Coronary artery (tissue), 2 donors: ENCODE data around the gene LSM12.
"Not testable (repeated sequence)": the region's sequence is repeated elsewhere in the genome, so short reads cannot be mapped to it uniquely, and the experiment has no call there.

Source experiments
- DNase-seq: peaks from one replicate; pipeline ENCODE4 v3.0.0-alpha.2; 2017; ENCODE audit warnings: low spot score
- H3K27ac ChIP-seq, 2 donors: fragments of 200-600 bp; sonication (generic); one replicate each; pipeline ENCODE4 v1.5.1; 2016 to 2019
- H3K4me3 ChIP-seq: fragments of 200-600 bp; sonication (generic); 2 replicates; pipeline ENCODE4 v1.5.1; 2016; ENCODE audit warnings: mild to moderate bottlenecking, moderate library complexity
- TF ChIP-seq, protein P1 (sequence below): fragments of 200-600 bp; sonication (generic); IDR thresholded peaks from one replicate; pipeline ENCODE4 v1.5.1; 2019; ENCODE audit warnings: antibody characterized with exemption

The LSM12 gene

DNA sequence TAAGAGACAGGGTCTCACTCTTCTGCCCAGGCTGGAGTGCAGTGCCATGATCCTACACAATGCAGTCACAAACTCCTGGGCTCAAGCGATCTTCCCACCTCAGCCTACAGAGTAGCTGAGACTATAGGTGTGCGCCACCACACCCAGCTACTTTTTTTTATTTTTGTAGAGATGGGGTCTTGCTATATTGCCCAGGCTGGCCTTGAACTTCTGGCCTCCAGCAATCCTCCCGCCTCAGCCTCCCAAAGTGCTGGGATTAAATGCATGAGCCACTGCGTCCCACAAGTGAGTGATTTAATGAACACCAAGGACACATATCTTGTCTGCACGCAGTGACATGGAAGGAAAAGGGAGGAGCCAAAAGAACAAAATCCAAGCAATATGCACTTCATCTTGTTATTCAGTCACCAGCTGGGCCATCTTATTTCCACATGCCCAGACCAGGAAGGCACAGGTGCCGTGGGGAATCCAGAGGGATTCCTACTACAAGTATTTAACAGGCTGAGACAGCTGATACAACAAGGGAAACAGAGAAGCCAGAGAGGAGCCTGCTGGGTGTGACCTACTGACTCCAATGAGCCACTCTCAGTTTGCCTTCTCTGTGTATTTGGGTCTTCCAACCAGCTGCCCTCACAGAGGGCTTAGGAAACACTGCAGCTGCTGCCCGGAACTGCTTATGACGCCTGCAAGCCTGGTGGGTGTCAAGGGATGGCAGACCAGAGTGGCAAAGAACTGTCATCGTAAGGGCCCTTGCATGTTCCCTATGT is 17.0 kb downstream of the LSM12 start:
- TF ChIP-seq, protein P1, sequence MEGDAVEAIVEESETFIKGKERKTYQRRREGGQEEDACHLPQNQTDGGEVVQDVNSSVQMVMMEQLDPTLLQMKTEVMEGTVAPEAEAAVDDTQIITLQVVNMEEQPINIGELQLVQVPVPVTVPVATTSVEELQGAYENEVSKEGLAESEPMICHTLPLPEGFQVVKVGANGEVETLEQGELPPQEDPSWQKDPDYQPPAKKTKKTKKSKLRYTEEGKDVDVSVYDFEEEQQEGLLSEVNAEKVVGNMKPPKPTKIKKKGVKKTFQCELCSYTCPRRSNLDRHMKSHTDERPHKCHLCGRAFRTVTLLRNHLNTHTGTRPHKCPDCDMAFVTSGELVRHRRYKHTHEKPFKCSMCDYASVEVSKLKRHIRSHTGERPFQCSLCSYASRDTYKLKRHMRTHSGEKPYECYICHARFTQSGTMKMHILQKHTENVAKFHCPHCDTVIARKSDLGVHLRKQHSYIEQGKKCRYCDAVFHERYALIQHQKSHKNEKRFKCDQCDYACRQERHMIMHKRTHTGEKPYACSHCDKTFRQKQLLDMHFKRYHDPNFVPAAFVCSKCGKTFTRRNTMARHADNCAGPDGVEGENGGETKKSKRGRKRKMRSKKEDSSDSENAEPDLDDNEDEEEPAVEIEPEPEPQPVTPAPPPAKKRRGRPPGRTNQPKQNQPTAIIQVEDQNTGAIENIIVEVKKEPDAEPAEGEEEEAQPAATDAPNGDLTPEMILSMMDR = no peak
- no peak overlapping the region for H3K27ac ChIP-seq
- no peak overlapping the region for H3K4me3 ChIP-seq
- DNase-seq = no peak

DNA sequence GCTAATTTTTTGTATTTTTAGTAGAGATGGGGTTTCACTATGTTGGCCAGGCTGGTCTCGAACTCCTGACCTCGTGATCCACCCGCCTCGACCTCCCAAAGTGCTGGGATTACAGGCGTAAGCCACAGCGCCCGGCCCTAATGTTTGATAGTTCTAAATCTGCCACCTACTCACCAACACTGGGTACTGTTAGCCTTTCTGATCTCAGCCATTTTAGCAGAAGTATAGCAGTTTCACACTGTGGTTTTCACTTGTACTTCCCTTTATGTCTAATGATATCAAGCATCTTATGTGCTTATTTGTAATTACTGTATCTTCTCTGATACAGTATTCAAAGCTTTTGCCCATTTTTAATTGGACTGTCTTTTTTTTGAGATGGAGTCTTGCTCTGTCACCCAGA is 19.6 kb downstream of the LSM12 start:
- not testable (repeated sequence) for DNase-seq, H3K27ac ChIP-seq, H3K4me3 ChIP-seq

DNA sequence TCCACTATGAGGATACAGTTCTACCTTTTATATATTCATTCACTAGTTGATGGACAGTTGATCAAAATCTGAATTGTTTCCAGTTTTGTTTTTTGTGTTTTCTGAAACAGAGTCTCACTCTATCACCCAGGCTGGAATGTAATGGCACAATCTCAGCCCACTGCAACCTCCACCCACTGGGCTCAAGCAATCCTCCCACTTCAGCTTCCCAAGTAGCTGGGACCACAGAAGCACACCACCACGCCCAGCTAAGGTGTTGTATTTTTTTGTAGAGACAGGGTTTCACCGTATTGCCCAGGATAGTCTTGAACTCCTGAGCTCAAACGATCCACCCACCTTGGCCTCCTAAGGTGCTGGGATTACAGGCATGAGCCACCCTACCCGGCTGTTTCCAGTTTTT is 21.0 kb downstream of the LSM12 start:
- Histone ChIP-seq H3K27ac (no peak overlapping the region), H3K4me3 (no peak overlapping the region)
- TF ChIP-seq, protein P1 = no peak
- no peak for DNase-seq

DNA sequence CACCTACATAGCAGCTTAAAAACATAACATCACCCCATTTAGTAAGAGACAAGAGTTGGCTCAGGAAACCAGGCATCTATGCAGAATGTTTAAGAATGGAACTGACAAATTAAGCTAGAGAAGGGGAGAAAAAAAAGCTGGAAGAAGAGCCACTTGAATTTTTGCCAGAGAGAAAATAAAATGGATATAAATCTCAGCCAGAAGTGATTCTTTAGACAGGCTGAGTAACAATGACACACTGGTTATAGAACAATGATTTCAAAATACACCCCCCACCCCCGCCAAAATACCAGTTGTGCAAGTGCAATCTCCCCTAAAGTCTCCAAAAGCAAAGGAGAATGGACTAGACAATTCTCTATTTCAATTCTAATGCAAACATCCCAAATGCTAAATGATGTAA is 22.4 kb downstream of the LSM12 start:
- no peak for DNase-seq
- no peak overlapping the region for H3K4me3 ChIP-seq
- TF ChIP-seq, protein P1 = no peak
- no peak overlapping the region for H3K27ac ChIP-seq

DNA sequence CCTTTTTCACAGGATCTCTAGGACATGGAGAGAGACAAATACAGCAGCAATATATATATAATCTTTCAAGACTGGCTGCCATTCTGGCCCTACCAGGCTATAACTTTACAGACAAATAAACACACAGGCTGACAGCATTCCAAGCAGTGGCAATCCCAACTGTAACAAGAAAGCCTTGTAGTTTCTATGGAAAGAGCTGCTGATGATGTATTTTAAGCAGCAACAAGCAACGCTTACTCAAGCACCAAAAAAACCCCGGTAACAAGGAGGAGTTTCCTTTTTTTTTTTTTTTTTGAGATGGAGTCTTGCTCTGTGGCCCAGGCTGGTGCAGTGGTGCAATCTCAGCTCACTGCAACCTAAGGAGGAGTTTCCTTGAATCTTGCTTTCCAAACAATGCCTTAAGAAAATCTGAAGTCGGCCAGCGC is 23.2 kb downstream of the LSM12 start:
- no peak for DNase-seq
- H3K27ac ChIP-seq = no peak overlapping the region

DNA sequence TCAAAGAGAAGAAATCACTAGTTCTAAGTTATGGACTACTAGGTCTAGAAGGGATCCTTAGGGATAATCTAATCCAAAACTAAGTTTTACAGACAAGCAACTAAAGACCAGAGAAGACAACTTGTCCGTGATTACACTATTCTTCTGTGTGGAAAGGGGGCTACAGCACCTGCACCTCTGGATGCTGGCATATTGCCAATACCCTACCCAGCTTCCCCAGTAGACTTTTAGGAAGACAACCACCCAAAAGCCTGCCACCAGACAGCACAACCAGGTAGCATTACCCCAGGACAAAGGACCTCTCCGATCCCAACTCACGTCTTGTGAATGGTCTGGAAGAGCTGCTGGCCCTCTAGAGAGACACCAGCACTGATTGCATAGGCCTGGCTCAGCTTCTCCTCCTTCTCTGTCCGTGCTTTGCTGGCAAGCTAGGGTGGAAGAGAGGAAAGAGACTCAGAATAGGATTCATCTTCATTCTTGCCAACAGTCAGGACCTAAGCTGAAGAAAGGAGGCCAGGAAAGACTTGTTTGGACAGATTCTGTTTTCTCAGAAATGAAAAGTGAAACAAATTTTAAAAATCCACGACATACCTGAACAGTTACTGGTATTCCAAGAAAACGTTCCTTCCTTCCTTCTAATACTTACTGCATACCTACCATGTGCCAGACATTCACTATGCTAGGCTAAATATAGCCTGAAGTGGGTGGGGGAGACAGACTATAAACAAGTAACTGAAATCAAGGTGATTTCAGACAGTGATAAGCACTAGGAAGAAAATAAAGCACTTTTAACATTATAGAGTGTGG is 26.4 kb downstream of the LSM12 start:
- TF ChIP-seq, protein P1 = no peak
- no peak for DNase-seq
- Histone ChIP-seq H3K4me3 (peak overlapping the region; percentile 26), H3K27ac (peak overlapping the region; percentile 0 to 15)

More for the DNA sequence above, 23.2 kb downstream of the LSM12 start:
- TF ChIP-seq, protein P1 = no peak
- H3K4me3 ChIP-seq = no peak overlapping the region

DNA sequence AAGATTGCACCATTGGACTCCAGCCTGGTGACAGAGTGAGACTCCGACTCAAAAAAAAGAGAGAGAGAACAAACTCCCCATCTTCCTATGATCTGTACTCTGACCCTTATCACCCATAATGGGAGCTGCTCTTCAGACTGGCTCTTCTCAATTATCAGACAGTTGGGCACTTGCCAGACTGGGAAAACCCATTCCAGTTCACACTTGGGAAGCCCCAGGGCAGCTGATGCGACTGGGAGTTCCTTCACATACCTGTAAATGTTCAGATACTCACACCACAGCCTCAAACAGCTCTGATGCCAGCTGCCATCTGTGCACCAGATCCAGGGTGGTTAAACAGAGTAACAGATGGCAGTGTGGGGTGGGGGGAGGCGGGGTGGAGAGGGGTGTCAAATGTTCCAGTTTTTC is 27.9 kb downstream of the LSM12 start:
- no peak for DNase-seq
- no peak overlapping the region for H3K27ac ChIP-seq
- TF ChIP-seq, protein P1 = no peak
- no peak overlapping the region for H3K4me3 ChIP-seq
